Spleen (tissue), 7 donors: ENCODE measurements around the gene KCNK7.

Experiments
- POLR2A ChIP-seq, 3 donors: fragments of 450-650 bp; IDR thresholded peaks; one replicate each; pipeline ENCODE4 v1.5.1; 2017; ENCODE audit warnings: antibody characterized with exemption in 3 of 3, mild to moderate bottlenecking in 1 of 3
- POLR2AphosphoS5 ChIP-seq, 3 donors: sonication (generic); formaldehyde crosslinking; IDR thresholded peaks; one replicate each; pipeline ENCODE4 v1.5.1; 2017; ENCODE audit warnings: antibody characterized with exemption in 3 of 3
- TF ChIP-seq, protein P1 (sequence below), 11 experiments: fragments of 200-600 bp in 7 of 11; fragments of 450-650 bp in 4 of 11; sonication (generic) in 4 of 11; IDR thresholded peaks in 8 of 11; conservative IDR thresholded peaks in 3 of 11; 1 replicate in 7 of 11; 2 replicates in 4 of 11; pipeline versions ENCODE4 v1.4.0 to v1.8.0; 2016 to 2021; ENCODE audit warnings: antibody characterized with exemption in 11 of 11, inconsistent platforms in 4 of 11, mild to moderate bottlenecking in 1 of 11
- donor health status: DM: no; HTN: no; CAD: no; lungs with moderate emphysema.
- donor health status: DM: no; HTN: no; CAD: no.
- donor health status: DM: no; HTN: no; CAD: no.

DNA sequence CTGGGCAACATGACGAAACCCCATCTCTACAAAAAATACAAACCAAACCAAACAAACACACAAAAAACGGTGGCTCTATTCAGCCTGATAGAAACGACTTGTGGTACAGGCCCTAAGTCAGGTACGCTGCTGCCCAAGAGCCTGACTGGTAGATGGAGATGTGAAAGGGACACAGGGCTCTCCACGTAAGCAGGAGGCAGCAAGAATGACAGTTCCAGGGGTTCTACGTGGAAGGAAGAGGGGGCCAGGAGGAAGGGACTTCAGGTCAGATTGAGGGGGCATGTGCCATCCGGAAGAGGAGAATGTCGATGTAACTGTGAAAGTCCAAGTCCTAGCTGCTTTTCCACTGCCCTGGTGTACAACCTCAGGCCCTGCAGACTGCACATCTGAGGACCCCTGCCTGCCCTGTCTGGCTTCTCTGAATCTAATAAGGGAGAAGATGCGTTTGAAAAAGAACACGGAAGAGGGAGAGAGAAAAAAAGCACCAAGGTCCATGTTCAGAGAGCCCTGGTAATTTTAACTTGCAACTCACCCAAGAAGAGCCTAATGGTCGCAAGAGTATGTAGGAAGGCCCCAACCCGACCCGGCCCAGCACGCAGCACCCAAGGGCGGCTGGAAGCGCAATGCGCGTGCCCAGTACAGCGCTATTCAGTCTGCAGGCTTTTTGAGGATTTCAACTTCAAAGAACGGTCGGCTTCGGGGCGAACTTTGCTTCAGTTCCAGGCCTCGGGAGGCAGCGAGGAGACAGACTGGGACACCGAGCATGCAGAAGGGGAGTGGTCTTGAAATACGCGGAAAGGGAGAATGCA lies 26.2 kb downstream of the KCNK7 start:
- TF ChIP-seq, protein P1, sequence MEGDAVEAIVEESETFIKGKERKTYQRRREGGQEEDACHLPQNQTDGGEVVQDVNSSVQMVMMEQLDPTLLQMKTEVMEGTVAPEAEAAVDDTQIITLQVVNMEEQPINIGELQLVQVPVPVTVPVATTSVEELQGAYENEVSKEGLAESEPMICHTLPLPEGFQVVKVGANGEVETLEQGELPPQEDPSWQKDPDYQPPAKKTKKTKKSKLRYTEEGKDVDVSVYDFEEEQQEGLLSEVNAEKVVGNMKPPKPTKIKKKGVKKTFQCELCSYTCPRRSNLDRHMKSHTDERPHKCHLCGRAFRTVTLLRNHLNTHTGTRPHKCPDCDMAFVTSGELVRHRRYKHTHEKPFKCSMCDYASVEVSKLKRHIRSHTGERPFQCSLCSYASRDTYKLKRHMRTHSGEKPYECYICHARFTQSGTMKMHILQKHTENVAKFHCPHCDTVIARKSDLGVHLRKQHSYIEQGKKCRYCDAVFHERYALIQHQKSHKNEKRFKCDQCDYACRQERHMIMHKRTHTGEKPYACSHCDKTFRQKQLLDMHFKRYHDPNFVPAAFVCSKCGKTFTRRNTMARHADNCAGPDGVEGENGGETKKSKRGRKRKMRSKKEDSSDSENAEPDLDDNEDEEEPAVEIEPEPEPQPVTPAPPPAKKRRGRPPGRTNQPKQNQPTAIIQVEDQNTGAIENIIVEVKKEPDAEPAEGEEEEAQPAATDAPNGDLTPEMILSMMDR (IDR thresholded peaks at IDR 0.05 in 8 of 11, conservative IDR thresholded peaks at IDR 0.05 in 3 of 11): no peak
- no peak for TF ChIP-seq POLR2AphosphoS5 (IDR thresholded peaks at IDR 0.05)
- no peak for TF ChIP-seq POLR2A (IDR thresholded peaks at IDR 0.05)
